Measurements from ENCODE around the gene HOMER2.
"Not testable (repeated sequence)": the region's sequence is repeated elsewhere in the genome, so short reads cannot be mapped to it uniquely, and the experiment has no call there.

HOMER2 gene

DNA sequence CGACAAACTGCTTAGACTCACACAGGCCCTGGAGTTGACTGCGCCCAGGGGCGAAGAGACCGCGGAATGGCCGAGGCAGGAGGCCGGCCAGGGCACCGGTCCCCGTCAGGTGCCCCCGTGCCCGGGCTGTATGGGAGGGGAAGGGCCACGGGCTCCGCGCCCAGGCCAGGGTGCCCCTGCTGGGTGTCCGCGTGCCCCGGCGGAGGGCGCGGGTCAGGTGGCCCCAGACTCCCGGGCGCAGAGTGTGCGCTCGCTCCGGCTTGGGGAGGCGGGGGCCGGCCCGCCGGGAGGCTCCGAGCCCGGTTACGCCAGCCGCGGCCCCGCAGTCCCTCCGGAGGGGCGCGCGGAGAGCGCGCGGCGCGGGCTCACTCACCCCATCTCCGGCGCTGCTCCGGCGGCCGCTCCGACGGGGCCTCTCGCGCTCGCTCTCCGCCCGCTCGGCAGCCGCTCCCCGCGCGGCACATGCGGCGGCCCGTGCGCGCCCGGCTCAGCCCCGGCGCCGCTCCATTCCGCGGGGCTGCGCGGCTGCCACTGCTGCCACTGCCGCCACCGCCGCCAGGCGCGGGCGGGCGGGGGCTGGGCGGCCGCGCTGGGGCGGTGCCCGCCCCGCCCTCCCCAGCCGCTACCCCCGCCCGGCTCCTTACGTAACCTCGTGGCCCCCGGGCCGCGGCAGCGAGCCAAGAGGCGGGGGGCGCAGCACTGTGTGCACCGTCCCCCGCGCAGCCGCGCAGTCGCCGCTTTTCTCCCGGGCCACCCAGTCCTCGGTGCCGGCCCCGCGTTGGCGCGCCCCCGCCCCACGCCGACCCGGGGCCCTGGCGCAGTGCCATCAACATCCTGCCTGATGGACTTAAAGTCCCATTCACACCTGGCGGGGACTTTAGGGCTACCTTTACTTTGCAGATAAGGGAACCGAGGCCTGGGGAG is at the start of gene HOMER2:
HOMER2 (minus strand) TSS at position 563 of the 924 bp plus-strand sequence; CDS start at position 378, 185 bp downstream.
- DNase-seq, result peak; percentile 78

DNA sequence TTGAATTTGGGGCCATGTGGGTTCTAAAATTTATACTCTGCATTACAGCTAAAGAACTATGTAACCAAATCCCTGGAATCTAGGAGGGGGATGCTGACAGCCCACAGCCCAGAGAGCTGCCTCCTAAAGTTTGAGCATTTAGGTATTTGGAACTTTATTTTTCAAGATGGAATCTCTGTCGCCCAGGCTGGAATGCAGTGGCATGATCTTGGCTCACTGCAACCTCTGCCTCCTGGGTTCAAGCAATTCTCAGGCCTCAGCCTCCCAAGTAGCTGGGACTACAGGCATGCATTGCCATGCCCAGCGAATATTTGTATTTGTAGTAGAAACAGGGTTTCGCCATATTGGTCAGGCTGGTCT is 48.1 kb upstream of the HOMER2 start:
- DNase-seq, result not testable (repeated sequence)

DNA sequence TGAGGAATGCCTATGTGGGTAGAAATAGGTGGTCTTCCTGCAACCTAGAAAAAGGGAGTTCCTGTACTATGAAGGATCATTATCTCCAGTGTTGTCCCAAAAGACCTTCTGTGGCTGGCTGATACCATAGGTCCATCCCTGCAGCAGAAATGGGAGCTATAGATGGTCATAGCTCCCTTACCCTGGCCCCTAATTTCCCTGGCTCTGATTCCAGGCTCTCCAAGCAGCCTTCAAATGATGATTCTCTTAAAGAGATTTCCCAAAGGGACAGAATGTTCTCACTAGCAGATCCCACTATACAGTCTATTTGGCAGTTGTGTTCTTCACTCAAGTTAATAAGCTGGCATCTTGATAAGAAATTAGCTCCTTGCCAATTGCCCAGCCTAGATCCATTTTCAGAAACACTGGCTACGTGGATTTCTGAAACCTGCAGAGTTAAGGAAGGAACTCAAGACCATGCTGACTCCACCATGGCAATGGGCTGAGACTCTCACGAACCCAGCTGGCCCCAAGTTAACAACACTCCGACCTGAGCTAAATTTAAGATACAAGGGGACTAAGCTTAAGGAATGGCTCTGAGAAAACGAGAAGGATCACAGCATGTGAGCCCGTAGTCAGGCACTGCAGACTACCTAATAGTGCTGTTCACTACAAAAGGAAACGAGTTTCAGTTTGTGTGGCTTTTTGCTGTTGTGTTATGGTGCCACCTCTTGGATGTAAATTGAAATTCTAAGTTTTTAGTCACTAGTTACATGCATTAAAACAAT is 47.6 kb upstream of the HOMER2 start:
- DNase-seq, result peak; percentile 75

DNA sequence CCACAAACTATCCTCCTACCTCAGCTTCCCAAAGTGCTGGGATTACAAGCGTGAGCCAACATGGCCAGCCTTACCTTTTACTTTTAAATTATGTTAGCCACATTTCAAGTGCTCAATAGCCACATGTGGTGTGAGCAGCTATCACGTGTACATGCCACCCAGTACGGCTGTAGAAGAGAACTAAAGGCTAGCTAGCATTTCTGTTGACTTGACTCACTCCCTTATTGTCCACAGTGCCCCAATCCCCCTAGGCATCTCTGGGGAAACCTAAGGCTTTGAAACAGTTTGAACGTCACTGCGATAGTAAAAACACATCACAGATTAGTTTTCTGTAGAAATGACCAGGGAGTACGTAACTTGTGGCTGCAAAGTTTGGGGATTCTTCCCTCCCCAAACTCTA is 46.9 kb upstream of the HOMER2 start:
- no peak for DNase-seq

DNA sequence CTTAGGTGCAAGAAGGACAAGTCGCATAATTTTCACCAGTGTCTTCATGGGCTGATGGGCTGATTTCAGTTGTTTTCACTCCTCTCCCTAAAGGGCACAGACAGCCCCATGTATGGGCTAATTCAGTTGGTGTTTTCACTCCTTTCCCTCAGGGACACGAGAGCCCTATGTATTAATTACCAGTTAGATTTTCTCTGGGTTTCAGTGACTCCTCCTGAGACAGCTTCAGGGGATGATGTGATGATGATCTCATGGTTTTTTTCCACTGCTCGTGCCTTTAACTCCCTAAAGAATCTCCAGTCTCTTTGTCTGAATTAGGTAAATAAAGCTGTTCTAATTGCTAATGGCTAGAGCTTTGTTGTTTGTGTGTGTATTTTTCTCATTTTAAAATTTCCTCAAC is 43.4 kb upstream of the HOMER2 start:
- no peak for DNase-seq

DNA sequence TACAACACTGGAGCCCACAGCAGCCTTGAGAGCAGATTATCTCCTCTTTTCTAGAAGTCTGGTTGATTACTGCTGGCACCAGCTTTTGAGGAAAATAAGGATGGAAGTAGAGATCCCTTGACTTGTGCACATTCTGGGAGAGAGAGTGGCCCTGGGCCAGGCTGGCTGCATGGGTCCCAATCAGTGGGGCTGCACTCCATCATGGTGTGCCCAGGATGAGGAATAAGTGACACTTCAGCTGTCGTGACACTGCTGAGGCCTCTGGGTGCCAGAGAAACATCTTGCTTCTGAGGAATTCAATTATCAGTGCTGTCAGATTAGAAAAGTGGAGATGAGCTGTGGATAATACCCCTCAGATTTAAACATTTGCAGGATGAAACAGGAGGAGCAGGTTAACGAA is 42.6 kb upstream of the HOMER2 start:
- DNase-seq, result no peak

DNA sequence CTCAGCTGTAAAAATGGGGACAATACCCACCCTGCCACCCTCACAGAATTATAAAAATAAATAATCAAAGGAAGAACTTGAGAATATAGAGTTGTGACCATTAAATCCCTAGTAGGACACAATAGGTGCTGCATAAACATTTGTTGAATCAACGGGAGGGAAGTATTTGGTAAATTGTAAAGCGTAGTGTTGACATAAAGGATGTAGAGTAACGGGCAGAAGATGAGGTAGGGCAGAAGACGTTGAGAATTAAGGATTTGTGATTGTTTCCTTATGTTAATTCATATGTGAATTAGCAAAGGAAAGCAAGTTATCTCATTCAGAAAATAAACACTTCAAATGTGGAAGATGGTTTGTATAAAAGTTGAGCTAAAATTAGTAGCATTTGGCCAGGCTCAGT is 40.6 kb upstream of the HOMER2 start:
- no peak for DNase-seq

DNA sequence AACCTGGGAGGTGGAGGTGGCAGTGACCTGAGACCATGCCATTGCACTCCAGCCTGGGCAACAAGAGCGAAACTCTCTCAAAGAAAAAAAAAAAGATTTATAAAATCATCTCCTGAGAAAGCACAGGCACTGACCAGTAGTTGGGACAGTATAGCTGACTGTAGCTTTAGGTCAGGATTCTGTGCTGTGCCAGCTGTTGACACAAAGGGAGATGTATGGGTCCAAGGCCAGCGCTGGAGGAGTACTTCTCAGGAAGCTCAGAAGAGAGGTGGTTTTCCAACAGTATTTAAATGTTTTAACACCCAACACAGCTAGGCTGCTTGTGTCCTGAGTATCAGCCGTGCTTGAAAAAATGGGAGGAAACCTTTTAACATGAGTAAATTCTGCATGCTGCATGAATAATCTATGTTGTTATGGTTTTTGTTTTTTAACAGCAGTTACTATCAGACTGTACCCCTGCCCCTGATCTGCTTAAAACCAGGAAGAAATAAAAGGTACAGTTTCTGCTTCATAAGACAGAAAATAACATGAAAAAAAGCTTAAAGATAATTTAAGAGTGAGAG is 40.0 kb upstream of the HOMER2 start:
- DNase-seq, result no peak

DNA sequence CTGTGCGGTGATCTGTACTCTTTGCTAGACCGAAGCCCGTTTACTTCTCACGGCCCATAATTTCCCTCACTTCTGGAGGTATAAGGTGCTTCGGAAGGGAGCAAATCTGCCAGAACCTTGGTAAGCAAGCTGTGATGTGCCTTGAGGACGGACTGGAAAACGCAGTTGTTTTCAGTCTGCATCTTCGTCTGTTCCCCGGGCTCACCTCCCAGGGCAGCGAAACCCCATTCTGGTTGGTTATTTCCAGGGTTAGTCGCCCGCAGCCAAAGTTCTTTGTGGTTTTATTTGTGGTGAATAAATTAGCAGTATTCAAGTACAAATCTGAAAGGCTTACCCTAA is 33.9 kb upstream of the HOMER2 start:
- no peak for DNase-seq

DNA sequence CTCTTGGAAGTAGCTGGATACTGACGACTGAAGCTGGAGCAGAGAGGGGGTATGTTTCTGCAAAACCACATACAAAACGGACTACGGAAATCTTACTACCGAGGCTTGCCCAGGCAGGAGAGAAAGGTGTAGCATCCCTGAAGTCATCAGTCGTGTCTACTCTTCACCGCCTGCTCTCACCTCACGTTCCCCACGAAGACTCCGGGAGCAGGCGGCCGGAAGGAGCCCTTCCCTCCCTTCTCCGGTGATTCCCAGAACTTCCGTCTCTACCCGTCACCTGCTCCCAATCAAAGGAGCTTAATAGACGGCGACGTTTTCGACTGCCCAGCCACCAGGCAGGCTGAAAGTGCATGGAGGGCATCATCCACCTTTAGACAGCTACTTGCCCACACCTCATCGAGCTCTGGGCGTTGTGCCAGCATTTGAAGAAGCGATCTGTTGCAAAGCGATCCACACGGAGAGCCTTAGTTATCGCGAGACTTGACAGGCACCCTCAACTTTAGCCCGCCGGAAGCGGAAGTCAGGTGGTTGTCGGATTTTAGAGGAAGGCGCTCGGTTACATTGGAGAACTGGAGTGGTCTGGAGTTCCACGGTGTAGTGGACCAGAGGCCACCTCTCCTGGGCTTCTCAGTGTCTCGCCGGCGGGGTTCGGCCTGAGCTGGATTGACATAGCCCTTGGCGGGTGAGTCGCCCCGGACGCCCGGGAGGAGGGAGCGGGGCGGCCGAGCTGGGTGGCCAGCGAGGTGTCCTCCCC is 33.3 kb upstream of the HOMER2 start, which contains the start of gene RAMAC:
RAMAC (plus strand) TSS at position 523 of the 754 bp plus-strand sequence. CDS start 2,809 bp downstream, outside the sequence.
- peak; percentile 99 for DNase-seq

DNA sequence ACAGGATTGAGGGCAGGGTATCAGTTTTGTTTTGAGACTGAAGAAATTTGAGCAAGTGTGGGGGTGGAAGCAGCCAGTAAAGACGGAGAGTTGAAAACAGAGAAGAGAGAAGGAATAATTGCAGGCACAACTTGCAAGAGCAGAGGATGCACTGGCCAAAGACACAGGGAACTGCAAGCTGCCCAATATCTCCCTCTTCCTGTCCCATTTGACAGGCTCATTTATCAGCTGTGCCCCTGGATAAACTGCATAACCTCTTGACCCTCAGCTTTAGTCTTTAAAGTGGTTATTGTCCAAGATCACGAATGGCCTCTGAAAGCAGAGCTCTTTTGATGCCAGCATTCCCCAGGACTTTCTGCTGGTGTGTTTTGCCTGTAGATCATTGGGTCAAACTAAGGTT is 28.5 kb upstream of the HOMER2 start:
- DNase-seq, result no peak

DNA sequence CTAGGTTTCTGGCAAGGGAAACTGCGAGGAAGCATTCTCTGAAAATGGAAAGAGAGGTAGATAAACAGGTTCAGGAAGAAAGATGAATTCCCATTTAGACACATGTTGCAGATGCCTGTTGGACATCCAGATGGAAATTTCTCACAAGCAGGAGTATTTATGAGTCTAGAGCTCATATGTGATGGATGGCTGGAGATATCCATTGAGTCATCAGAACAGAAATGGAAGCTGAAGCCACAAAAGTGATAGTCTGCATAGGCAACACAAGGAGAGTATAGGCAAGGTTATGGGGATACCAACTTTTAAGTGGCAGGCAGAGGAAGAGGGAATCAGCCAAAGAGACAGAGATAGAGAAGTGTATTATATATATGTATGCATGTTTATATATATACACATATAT is 27.2 kb upstream of the HOMER2 start:
- no peak for DNase-seq

DNA sequence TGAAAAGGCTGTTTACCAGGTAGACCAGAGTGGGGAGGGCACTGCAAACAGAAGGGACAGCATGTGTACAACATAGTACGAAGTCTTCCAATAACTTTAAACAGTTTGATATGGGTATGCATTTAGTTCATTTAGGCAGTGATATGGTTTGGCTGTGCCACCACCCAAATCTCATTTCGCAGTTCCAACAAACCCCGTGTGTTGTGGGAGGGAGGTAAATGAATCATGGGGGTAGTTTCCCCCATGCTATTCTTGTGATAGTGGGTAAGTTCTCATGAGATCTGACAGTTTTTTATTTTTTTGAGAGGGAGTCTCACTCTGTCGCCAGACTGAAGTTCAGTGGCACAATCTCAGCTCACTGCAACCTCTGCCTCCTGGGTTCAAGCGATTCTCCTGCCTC is 25.9 kb upstream of the HOMER2 start:
- DNase-seq, result no peak

DNA sequence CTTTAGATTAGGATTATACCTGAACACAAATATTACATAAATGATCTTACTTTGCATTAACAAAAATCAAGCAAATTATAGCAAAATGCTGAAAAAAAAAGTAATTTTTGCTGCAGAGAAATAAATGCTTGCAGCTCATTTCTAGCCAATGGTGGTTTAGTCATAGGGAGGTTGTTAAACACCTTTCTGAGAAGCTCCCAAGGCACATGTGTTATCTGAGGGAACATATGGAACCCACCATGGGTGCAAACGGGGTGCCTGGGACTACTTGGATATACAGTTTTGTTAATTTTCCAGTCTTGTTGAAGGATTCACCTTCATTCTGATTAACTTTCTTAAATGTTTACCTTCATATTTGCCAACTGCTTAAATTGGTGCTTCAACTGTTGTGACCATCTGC is 24.6 kb upstream of the HOMER2 start:
- no peak for DNase-seq

DNA sequence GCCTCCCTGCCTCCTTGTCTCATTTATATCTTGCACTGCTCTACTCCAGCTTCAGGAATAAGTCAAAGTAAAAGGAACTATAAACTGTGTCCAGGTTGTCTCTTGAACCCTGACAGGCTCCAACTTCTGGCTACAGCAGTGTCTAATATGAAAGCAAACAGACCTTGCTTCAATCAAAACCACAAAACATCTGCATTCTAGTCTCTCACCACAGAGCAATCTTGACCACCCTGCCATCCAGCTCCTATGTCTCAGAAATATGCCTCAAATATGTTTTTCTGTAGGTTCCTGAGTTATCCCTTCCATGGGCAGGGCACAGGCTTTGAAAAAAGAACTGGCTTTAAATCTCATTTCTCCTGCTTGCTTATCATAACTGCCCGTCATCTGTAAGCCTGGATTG is 20.5 kb upstream of the HOMER2 start:
- DNase-seq, result no peak

DNA sequence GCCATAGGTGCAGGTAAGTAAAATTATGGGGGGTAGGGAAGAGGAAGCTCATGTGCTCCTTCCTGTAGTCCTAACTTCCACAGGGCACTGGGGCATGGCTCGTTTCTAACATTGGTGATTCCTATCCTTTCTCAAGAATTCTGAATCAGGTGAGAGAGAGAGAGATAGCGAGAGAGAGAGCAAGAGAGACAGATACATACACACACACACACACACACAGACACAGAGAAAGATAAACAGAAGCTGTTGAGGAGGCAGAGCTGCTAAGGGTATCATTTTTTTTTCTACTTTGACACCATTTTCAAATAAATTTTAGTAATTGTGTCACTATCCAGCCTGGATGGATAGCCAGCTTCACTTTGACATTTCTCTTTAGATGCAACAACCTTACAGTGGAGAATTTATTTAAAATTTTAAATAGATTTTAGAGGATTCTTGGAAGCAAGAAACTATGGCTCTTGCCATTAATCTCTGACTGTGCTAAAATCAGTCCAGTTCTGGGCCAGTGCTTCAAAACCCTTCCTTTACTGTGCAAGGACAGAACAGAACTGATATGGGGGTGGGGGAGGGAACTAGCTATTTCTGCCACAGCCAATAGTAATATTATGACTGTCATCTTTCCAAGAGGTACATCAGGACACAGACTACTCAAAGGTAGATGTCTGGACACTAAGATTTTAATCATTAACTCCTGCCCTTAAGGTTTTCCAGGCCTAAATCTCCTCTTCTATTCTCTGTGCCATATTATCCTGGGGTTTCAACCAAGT is 18.9 kb upstream of the HOMER2 start:
- DNase-seq, result no peak

DNA sequence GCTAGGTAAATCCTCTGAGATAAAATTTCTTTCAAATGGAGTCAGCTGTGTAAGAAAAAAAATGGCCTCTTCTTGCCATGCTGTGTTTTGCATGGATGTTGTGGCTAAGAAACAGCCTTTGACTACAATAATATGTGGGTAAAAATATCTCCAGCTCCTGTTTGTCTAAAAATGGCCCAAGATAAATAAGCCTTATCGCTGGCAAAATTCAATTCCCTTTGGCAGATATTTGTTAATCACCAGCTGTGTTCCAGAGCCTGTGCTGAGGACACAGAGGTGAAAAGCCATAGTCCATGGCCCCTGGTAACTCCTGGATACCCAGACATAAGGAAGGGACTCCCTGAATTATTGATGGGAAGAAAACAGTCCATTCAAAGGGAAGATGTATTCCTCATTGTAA is 18.2 kb upstream of the HOMER2 start:
- DNase-seq, result peak; percentile 10

DNA sequence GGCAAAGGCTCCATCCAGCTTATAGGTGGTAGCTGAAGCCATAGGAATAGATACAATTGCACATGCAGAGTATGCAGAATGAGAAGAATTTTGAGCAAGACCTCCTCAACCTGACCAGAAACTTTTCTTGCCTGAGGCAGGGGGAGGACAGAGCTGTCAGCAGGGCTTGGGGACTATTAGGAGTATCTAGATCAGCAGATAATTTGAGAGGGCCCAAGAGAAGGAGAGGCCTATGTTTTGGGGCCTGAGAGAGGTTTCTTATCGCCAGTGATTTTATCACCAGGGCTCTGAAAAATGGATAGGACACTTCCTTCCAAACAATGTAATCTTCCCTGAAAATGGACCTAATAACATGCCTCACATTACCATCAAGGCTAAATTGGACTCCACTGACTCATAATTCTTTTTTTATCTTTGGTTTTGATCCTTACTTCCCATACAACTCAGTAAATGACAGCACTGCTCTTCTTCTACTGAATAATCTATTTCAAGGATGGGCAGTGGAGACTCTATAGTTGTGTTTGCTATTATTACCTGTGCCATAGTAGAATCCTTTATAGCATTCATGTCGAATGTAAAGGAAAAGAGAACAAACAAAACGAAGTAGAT is 17.7 kb upstream of the HOMER2 start:
- DNase-seq, result no peak

DNA sequence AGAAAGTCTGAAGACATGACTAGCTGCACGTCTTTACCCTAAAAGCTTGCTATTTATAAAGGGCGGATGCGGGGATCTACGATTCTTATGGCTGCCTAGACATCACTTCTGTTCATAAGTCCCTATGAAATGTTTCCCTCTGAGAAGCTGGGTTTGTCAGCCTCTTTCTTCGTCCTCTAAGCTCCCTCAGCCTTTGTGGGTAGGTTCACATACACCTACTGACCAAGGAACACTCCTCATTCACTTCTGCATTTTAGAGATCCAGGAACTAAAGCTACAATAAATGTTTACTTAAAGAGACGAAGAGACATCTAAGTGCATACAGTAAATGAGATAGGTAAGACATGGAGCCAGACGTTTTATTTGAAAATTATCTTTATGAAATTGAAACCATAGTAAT is 16.8 kb upstream of the HOMER2 start:
- DNase-seq, result no peak

DNA sequence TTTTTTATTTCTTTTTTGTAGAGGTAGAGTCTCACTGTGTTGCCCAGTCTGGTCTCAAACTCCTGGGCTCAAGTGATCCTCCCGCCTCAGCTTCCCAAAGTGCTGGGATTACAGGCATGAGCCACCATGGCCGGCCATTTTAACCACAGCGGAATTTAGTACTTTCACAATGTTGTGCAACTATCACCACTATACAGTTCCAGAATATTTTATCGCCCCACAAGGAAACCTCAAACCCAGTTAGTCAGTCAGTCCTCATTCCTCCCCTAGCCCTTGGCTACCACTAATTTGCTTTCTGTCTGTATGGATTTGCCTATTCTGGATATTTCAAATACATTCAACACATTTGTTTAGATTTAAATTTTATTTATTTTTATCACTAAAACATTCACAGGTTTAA is 15.5 kb upstream of the HOMER2 start:
- no peak for DNase-seq

DNA sequence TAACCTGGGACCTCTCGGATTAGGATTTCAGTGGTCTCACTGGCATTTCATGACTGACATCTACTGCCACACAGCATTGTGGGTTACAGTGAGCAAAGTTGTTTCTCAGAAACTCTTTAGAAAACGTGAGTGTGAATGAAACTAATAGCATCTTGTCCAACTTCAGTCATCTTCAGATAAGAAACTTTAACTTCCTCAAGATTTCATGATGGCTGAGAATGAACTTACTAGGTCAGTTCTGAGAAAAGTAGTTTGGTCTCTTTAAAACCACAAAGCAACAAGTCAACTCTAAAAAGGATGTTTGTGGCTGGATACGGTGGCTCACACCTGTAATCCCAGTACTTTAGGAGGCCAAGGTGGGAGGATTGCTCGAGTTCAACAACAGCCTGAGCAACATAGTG is 14.2 kb upstream of the HOMER2 start:
- no peak for DNase-seq

DNA sequence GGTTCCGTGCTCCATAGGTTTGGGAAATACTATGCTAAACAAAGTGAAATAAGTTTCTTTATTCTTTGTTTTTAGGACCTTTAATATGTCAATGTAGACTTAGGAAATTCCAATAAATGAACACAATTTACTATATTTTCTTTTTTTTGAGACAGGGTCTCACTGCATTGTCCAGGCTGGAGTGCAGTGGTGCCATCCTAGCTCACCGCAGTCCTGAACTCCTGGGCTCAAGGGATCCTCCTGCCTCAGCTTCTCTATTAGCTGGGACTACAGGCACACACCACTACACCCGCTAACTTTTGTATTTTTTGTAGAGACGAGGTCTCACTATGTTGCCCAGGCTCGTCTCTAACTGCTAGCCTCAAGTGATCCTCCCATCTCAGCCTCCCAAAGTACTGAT is 12.4 kb upstream of the HOMER2 start:
- DNase-seq, result no peak
